ENCODE results near the gene SMIM36. TPM values are rescaled to one million over a fixed set of nuclear protein-coding genes. Genes with fewer than 3 reads are reported as not detected.
"Not testable (repeated sequence)": the region's sequence is repeated elsewhere in the genome, so short reads cannot be mapped to it uniquely, and the experiment has no call there.

The SMIM36 gene
- total RNA-seq, 1 experiment from 2014 or later, result not detected

GRCh38 chr17:55524440-55525220 is 13.4 kb upstream of the SMIM36 start:
- no peak overlapping the region for H3K27ac ChIP-seq
- H3K4me3 ChIP-seq, result no peak overlapping the region
- H3K4me1 ChIP-seq, result no peaks in the 10 kb centered on the region
- no peaks in the 10 kb centered on the region for H3K27me3 ChIP-seq
- DNase-seq, result no peak
- no peaks in the 10 kb centered on the region for H3K9me3 ChIP-seq (replicated peaks)
- H3K36me3 ChIP-seq, result no peaks in the 10 kb centered on the region

GRCh38 chr17:55523032-55523431 is 11.8 kb upstream of the SMIM36 start:
- H3K27ac ChIP-seq; H3K36me3 ChIP-seq; H3K27me3 ChIP-seq; H3K4me1 ChIP-seq; H3K4me3 ChIP-seq; H3K9me3 ChIP-seq (replicated peaks); DNase-seq: not testable (repeated sequence)

- H3K27ac ChIP-seq, result no peak overlapping the region
- DNase-seq, result no peak
- H3K27me3 ChIP-seq, result no peaks in the 10 kb centered on the region
- H3K4me3 ChIP-seq, result no peak overlapping the region
- no peaks in the 10 kb centered on the region for H3K9me3 ChIP-seq (replicated peaks)
- H3K4me1 ChIP-seq, result no peaks in the 10 kb centered on the region
- H3K36me3 ChIP-seq, result no peaks in the 10 kb centered on the region
These were observed 9.9 kb upstream of the SMIM36 start for GRCh38 chr17:55521186-55521585.

GRCh38 chr17:55520402-55520801 is 9.2 kb upstream of the SMIM36 start:
- Histone ChIP-seq H3K9me3 (replicated peaks) (no peaks in the 10 kb centered on the region), H3K27ac (no peak overlapping the region), H3K36me3 (no peaks in the 10 kb centered on the region), H3K4me1 (no peaks in the 10 kb centered on the region), H3K4me3 (no peak overlapping the region), H3K27me3 (no peaks in the 10 kb centered on the region)
- DNase-seq, result no peak

GRCh38 chr17:55518510-55518909 is 7.3 kb upstream of the SMIM36 start:
- Histone ChIP-seq H3K27me3 (no peaks in the 10 kb centered on the region), H3K27ac (no peak overlapping the region), H3K9me3 (replicated peaks) (no peaks in the 10 kb centered on the region), H3K4me3 (no peak overlapping the region), H3K4me1 (no peaks in the 10 kb centered on the region), H3K36me3 (no peaks in the 10 kb centered on the region)
- no peak for DNase-seq

GRCh38 chr17:55513885-55514590 is 2.8 kb upstream of the SMIM36 start:
- no peaks in the 10 kb centered on the region for H3K4me1 ChIP-seq
- H3K4me3 ChIP-seq, result no peak overlapping the region
- no peaks in the 10 kb centered on the region for H3K27me3 ChIP-seq
- H3K27ac ChIP-seq, result no peak overlapping the region
- H3K36me3 ChIP-seq, result no peaks in the 10 kb centered on the region
- peak; percentile 40 to 81 for DNase-seq
- H3K9me3 ChIP-seq (replicated peaks), result no peaks in the 10 kb centered on the region

- H3K27me3 ChIP-seq; H3K4me1 ChIP-seq; DNase-seq; H3K9me3 ChIP-seq (replicated peaks); H3K36me3 ChIP-seq; H3K27ac ChIP-seq; H3K4me3 ChIP-seq: not testable (repeated sequence)
These were observed 3.6 kb downstream of the SMIM36 start for GRCh38 chr17:55507669-55508068.

- DNase-seq; H3K4me3 ChIP-seq; H3K4me1 ChIP-seq; H3K27ac ChIP-seq; H3K9me3 ChIP-seq (replicated peaks); H3K36me3 ChIP-seq; H3K27me3 ChIP-seq: not testable (repeated sequence)
These were observed 9.6 kb downstream of the SMIM36 start for GRCh38 chr17:55501626-55502025.

GRCh38 chr17:55500103-55500502 is 11.1 kb downstream of the SMIM36 start:
- H3K27me3 ChIP-seq, result no peaks in the 10 kb centered on the region
- no peak overlapping the region for H3K27ac ChIP-seq
- H3K4me1 ChIP-seq, result no peaks in the 10 kb centered on the region
- DNase-seq, result no peak
- H3K4me3 ChIP-seq, result no peak overlapping the region
- H3K9me3 ChIP-seq (replicated peaks), result no peaks in the 10 kb centered on the region
- H3K36me3 ChIP-seq, result no peaks in the 10 kb centered on the region

- DNase-seq, result no peak
- H3K9me3 ChIP-seq (replicated peaks), result no peaks in the 10 kb centered on the region
- H3K4me3 ChIP-seq, result no peak overlapping the region
- H3K36me3 ChIP-seq, result no peaks in the 10 kb centered on the region
- no peaks in the 10 kb centered on the region for H3K4me1 ChIP-seq
- no peak overlapping the region for H3K27ac ChIP-seq
- no peaks in the 10 kb centered on the region for H3K27me3 ChIP-seq
These were observed 15.0 kb downstream of the SMIM36 start for GRCh38 chr17:55496094-55496881.

- DNase-seq, result no peak
- Histone ChIP-seq H3K4me1 (no peaks in the 10 kb centered on the region), H3K36me3 (no peaks in the 10 kb centered on the region), H3K9me3 (replicated peaks) (no peaks in the 10 kb centered on the region), H3K4me3 (no peak overlapping the region), H3K27ac (no peak overlapping the region), H3K27me3 (no peaks in the 10 kb centered on the region)
These were observed 16.0 kb downstream of the SMIM36 start for GRCh38 chr17:55495239-55495638.

- Histone ChIP-seq H3K36me3 (no peaks in the 10 kb centered on the region), H3K27ac (no peak overlapping the region), H3K4me3 (no peak overlapping the region), H3K4me1 (no peaks in the 10 kb centered on the region), H3K9me3 (replicated peaks) (no peaks in the 10 kb centered on the region), H3K27me3 (no peaks in the 10 kb centered on the region)
- DNase-seq, result no peak
These were observed 18.4 kb downstream of the SMIM36 start for GRCh38 chr17:55492781-55493341.

- Histone ChIP-seq H3K9me3 (replicated peaks) (no peaks in the 10 kb centered on the region), H3K4me1 (no peaks in the 10 kb centered on the region), H3K4me3 (no peak overlapping the region), H3K27me3 (no peaks in the 10 kb centered on the region), H3K27ac (no peak overlapping the region), H3K36me3 (no peaks in the 10 kb centered on the region)
- no peak for DNase-seq
These were observed 20.9 kb downstream of the SMIM36 start for GRCh38 chr17:55490376-55490775.

GRCh38 chr17:55487695-55488432 is 23.4 kb downstream of the SMIM36 start:
- Histone ChIP-seq H3K27me3 (no peaks in the 10 kb centered on the region), H3K4me3 (no peak overlapping the region), H3K4me1 (no peaks in the 10 kb centered on the region), H3K36me3 (no peaks in the 10 kb centered on the region), H3K27ac (no peak overlapping the region), H3K9me3 (replicated peaks) (no peaks in the 10 kb centered on the region)
- DNase-seq, result no peak

Measured in SJCRH30 (cell line).